ENCODE results near the gene CSNK1D. TPM values are rescaled to one million over a fixed set of nuclear protein-coding genes. Genes with fewer than 3 reads are reported as not detected.

The CSNK1D gene
- total and polyA plus RNA-seq, 4 experiments from 2014 or later = 31.6 to 182 (median 129) TPM

DNA sequence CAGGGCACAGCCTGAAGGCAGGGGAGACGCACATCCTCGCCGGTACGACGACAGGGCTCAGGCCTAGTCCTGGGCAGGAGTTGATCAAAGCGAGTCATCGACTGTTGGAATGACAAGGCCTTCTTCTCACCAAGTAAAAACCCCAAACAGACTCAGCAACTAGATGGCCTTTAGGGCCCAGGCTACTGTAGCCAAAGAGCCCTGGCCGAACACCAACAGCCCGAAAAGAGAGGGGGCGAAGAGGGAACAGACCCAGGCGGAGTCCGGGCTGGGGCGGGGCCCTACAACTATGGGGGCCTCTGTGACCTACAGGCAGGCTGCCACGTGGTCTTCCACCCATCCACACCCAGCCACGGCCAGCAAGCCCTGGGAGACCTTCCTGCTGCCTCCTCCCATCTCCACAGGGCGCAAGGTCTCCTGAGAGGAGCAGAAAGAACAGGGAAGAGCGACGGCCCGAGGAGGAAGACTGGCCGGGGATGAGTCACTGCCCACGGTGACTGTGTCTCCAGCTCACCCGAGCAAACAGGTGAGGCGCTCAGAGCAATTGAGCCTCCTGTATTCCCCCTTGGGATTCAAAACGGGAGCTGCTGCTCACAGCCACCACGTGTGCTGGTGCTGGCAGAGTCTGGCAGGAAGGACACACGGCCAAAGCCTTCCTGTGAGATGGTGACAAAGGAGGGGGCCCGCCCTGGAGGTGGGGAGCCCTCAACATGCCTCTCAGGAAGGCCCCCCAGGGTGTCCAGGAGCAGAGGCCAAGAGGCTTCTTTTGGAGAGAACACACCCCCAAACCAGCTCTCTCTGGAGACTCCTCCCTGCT is 26.9 kb downstream of the CSNK1D start:
- peaks cover 12 to 64% (median 20%) of the 10 kb centered on the region in 4 donors for H3K4me1 Mint-ChIP-seq
- H3K4me3 ChIP-seq (ENCODE audit: low read length in 2 of 2) = no peak overlapping the region
- intact Hi-C loops (cut with micrococcal nuclease) = no loop called here
- H3K9me3 ChIP-seq (ENCODE audit: control insufficient read depth in 1 of 2, low read length in 2 of 2) = no peaks in the 10 kb centered on the region
- ChIA-PET POLR2A (ENCODE audit: partially characterized antibody) (interaction anchor here (0.9 kb wide), 1 partner anchor 40 kb away, joined by 3 read pairs; no protein-coding TSS in a partner anchor), CTCF (ENCODE audit: partially characterized antibody) (no interaction called here)
- H3K9me3 Mint-ChIP-seq = peaks cover 0 to 4% (median 0%) of the 10 kb centered on the region in 8 donors
- H3K36me3 ChIP-seq (ENCODE audit: insufficient read depth, low read length) = peaks cover 94% of the 10 kb centered on the region
- H3K4me1 ChIP-seq (ENCODE audit: insufficient read depth, low read length) = peaks cover 18% of the 10 kb centered on the region
- H3K36me3 Mint-ChIP-seq = peaks cover 52 to 75% of the 10 kb centered on the region in 2 donors
- no peaks in the 10 kb centered on the region for H3K27me3 Mint-ChIP-seq
- no peaks in the 10 kb centered on the region for H3K27me3 ChIP-seq (ENCODE audit: insufficient read depth, low read length)
- no peak overlapping the region for H3K27ac ChIP-seq (ENCODE audit: low read depth, low read length)
- DNase-seq = no peak
- H3K27ac Mint-ChIP-seq = peak overlapping the region in 4 of 7 donors; percentile 9 to 84 (median 38)
- no peak overlapping the region for H3K4me3 Mint-ChIP-seq

DNA sequence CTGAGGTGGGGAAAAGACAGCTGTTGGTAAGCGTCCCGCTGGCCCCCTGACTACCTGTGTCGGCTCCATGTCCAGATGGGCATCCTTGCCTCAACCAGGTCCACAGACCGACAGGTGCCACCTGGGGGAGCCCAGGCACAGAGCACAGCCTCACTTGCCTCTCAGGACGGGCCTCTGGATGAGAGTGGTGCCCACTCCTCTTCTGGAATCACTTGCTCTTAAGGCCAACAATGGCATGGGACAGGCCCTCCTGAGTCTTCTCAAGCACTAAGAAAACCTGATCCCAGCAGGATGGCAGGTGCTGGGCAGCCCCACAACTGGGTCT is 27.5 kb downstream of the CSNK1D start:
- no peak for DNase-seq
- ChIA-PET CTCF (ENCODE audit: partially characterized antibody) (no interaction called here), POLR2A (ENCODE audit: partially characterized antibody) (no interaction called here)
- intact Hi-C loops (cut with micrococcal nuclease) = no loop called here
- Histone ChIP-seq H3K27ac (ENCODE audit: low read depth, low read length) (no peak overlapping the region), H3K36me3 (ENCODE audit: insufficient read depth, low read length) (peaks cover 88% of the 10 kb centered on the region), H3K4me1 (ENCODE audit: insufficient read depth, low read length) (peaks cover 24% of the 10 kb centered on the region), H3K9me3 (ENCODE audit: control insufficient read depth in 1 of 2, low read length in 2 of 2) (no peaks in the 10 kb centered on the region), H3K27me3 (ENCODE audit: insufficient read depth, low read length) (no peaks in the 10 kb centered on the region), H3K4me3 (ENCODE audit: low read length in 2 of 2) (no peak overlapping the region)
- Mint-ChIP-seq H3K27ac (peak overlapping the region in 3 of 7 donors; percentile 35 to 84 (median 36)), H3K9me3 (peaks cover 0 to 4% (median 0%) of the 10 kb centered on the region in 8 donors), H3K4me3 (no peak overlapping the region), H3K27me3 (no peaks in the 10 kb centered on the region), H3K36me3 (peaks cover 46 to 72% of the 10 kb centered on the region in 2 donors), H3K4me1 (peaks cover 14 to 67% (median 24%) of the 10 kb centered on the region in 4 donors)

DNA sequence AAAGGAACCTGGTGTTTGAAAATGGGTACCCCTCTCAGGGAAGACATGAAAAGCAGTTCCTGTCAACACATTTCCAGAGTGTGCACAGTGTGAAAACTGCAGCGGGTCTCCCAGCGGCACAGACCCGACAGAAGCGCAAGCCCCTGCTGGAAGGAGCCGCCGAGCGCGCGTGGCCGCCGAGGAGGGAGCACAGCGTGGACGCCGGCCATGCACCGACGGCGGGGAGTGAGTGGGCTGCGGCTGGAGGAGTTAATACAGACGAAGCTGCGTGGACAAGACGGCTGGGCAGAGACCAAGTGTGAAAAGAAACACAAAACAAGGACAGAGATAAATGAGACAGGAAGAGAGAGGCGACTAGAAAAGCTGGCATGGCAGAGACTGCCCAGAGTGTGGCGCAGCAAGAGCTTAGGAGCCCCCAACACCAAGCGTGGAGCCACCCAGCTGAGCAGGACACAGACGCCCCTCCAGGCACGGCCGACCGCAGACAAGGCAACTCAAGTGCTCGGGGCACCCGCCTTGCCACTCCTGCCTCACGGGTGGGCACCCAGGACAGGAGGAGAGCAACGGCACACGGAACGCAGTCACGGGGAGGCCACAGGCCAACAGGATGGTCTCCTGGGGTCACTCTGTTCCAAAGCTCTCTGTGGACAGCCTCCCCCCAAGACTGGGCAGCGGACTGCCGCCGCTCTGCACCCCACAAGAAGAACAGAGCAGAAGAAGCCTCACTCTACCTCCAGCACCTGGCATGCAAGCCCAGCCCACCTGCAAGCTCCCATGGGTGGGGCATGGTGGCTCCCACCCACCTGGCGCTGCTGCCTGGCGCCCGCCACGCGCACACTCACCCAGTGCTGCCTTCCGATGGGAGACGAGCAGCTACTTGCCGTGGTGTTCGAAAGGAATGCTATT is 28.1 kb downstream of the CSNK1D start:
- H3K36me3 ChIP-seq (ENCODE audit: insufficient read depth, low read length) = peaks cover 82% of the 10 kb centered on the region
- Mint-ChIP-seq H3K9me3 (peaks cover 0 to 4% (median 0%) of the 10 kb centered on the region in 8 donors), H3K36me3 (peaks cover 42 to 72% of the 10 kb centered on the region in 2 donors), H3K4me3 (no peak overlapping the region), H3K4me1 (peaks cover 18 to 72% (median 30%) of the 10 kb centered on the region in 4 donors), H3K27me3 (no peaks in the 10 kb centered on the region), H3K27ac (peak overlapping the region in 4 of 7 donors; percentile 29 to 76 (median 60))
- no peak for DNase-seq
- no peak overlapping the region for H3K27ac ChIP-seq (ENCODE audit: low read depth, low read length)
- no peaks in the 10 kb centered on the region for H3K27me3 ChIP-seq (ENCODE audit: insufficient read depth, low read length)
- POLR2A ChIA-PET (ENCODE audit: partially characterized antibody) = interaction anchor here (0.7 kb wide), 1 partner anchor 10 kb away, joined by 3 read pairs; no protein-coding TSS in a partner anchor
- CTCF ChIA-PET (ENCODE audit: partially characterized antibody) = no interaction called here
- H3K9me3 ChIP-seq (ENCODE audit: control insufficient read depth in 1 of 2, low read length in 2 of 2) = no peaks in the 10 kb centered on the region
- H3K4me3 ChIP-seq (ENCODE audit: low read length in 2 of 2) = no peak overlapping the region
- intact Hi-C loops (cut with micrococcal nuclease) = no loop called here
- H3K4me1 ChIP-seq (ENCODE audit: insufficient read depth, low read length) = peaks cover 30% of the 10 kb centered on the region

DNA sequence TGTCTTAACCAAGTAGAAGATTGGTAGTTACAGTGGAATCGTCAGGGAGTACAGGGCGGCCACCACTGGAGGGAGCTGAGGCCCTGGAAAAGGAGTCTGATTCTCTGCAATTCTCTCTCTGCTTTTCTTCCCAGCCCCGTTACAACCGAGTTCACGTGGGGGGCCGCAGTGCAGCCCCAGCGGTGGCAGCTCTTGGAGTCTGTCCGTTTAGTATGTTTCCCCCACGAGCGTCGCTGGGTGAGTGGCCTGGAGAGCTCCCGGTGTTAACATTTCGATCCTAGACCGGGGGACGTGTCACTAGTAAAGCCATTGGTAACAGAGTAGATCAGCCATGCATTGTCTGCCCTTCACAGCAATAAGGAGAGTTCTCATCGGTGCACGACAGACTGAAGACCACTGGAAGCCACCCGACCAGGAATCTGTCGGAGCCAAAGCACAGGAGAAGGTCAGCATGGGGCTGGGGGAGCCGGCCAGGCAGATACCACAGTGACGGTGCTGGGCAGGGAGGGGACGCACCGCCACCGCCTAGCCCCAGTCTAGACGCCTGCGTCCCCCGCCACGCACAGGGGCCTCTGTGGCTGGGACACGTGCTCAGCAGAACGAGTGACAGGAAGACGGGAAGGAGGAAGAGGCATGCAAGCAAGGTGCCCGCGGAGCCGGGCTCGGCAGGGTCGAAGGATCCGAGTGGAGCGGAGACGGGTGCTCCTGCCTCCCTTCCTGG is 28.9 kb downstream of the CSNK1D start:
- H3K4me1 ChIP-seq (ENCODE audit: insufficient read depth, low read length) = peaks cover 38% of the 10 kb centered on the region
- peaks cover 74% of the 10 kb centered on the region for H3K36me3 ChIP-seq (ENCODE audit: insufficient read depth, low read length)
- POLR2A ChIA-PET (ENCODE audit: partially characterized antibody) = no interaction called here
- Mint-ChIP-seq H3K27ac (peak overlapping the region in 6 of 7 donors; percentile 47 to 76 (median 67)), H3K4me3 (peak overlapping the region in 2 of 8 donors; percentile 28 to 63), H3K9me3 (peaks cover 0 to 4% (median 0%) of the 10 kb centered on the region in 8 donors), H3K4me1 (peaks cover 20 to 80% (median 37%) of the 10 kb centered on the region in 4 donors), H3K27me3 (no peaks in the 10 kb centered on the region), H3K36me3 (peaks cover 42 to 69% of the 10 kb centered on the region in 2 donors)
- intact Hi-C loops (cut with micrococcal nuclease) = loop anchor here (1.0 kb wide), 1 partner anchor 77 kb away; no protein-coding TSS in a partner anchor
- DNase-seq = no peak
- no peak overlapping the region for H3K4me3 ChIP-seq (ENCODE audit: low read length in 2 of 2)
- CTCF ChIA-PET (ENCODE audit: partially characterized antibody) = interaction anchor here (0.6 kb wide), 1 partner anchor 167 kb away, joined by 3 read pairs; no protein-coding TSS in a partner anchor
- no peaks in the 10 kb centered on the region for H3K9me3 ChIP-seq (ENCODE audit: control insufficient read depth in 1 of 2, low read length in 2 of 2)
- H3K27me3 ChIP-seq (ENCODE audit: insufficient read depth, low read length) = no peaks in the 10 kb centered on the region
- H3K27ac ChIP-seq (ENCODE audit: low read depth, low read length) = no peak overlapping the region

DNA sequence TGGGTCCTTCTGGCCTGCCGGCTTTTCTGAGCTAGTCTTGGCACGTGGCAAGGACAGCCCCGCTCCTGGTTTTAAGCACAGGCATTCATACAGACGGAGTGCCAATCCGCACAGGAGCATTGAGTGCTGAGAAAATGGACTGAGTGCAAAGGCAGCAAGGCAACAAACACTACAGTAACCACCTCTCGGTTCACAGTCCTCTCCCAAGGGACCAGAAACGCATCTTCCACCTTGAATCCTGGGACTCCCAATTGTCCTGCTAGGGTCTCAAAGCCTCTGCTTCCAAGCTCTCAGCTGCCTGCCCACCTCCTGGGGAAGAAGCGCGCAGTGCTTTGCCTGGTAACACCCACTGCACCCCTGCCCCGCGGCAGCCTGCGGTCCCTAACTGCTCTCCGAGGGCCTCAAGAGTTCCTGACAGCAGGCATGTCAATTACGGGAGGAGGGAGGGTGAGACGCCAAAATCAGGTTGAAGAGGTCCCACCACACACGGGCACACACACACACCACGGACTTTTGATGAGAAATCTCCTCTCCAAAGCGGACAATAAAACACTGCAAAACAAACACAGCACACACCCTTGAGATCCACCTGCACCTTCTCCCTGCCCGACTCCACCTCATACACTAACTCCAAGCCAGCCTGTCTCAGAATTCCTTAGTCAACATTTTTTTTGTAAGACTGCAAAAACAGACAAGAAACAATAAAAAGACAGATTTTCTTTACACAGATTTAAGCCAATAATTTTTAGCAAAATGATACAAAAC is 29.7 kb downstream of the CSNK1D start:
- Histone ChIP-seq H3K36me3 (ENCODE audit: insufficient read depth, low read length) (peaks cover 67% of the 10 kb centered on the region), H3K27me3 (ENCODE audit: insufficient read depth, low read length) (no peaks in the 10 kb centered on the region), H3K9me3 (ENCODE audit: control insufficient read depth in 1 of 2, low read length in 2 of 2) (no peaks in the 10 kb centered on the region), H3K27ac (ENCODE audit: low read depth, low read length) (no peak overlapping the region), H3K4me3 (ENCODE audit: low read length in 2 of 2) (no peak overlapping the region), H3K4me1 (ENCODE audit: insufficient read depth, low read length) (peaks cover 45% of the 10 kb centered on the region)
- no peaks in the 10 kb centered on the region for H3K27me3 Mint-ChIP-seq
- POLR2A ChIA-PET (ENCODE audit: partially characterized antibody) = interaction anchor here (1.0 to 6.3 kb wide), 5 partner anchors 14 to 77 kb away, joined by 3 to 52 read pairs (median 3); partner anchors contain the start of genes CD7 and SLC16A3
- H3K9me3 Mint-ChIP-seq = peaks cover 0 to 4% (median 0%) of the 10 kb centered on the region in 8 donors
- peaks cover 22 to 88% (median 43%) of the 10 kb centered on the region in 4 donors for H3K4me1 Mint-ChIP-seq
- H3K36me3 Mint-ChIP-seq = peaks cover 40 to 69% of the 10 kb centered on the region in 2 donors
- peak overlapping the region in 3 of 8 donors; percentile 30 to 63 (median 53) for H3K4me3 Mint-ChIP-seq
- no peak for DNase-seq
- CTCF ChIA-PET (ENCODE audit: partially characterized antibody) = interaction anchor here (0.6 kb wide), 1 partner anchor 167 kb away, joined by 3 read pairs; no protein-coding TSS in a partner anchor
- intact Hi-C loops (cut with micrococcal nuclease) = loop anchor here (1.0 kb wide), 1 partner anchor 77 kb away; no protein-coding TSS in a partner anchor
- H3K27ac Mint-ChIP-seq = peak overlapping the region in 6 of 7 donors; percentile 47 to 88 (median 74)
